ENCODE results near the gene LOXL1.
A peak's percentile ranks its signal among the peaks of the same experiment; 100 is the strongest.

The LOXL1 gene

DNA sequence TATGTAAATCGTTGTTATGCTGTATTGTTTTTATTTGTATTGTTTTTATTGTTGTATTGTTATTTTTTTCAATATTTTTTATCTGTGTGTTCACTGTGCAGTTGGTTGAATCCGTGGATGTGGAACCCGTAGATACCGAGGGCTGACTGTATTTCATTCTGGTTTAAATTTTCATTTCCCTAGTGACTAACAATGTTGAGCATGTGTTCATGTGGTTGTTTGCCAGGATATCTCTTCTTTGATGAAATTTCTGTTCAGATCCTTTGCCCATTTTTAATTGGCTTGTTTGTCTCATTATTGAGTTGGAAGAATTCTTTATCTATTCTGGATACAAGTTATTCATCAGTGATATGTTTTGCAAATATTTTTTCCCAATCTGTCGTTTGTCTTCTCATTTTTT, 36.2 kb downstream of the LOXL1 start:
- no peak for TF ChIP-seq CTCF (conservative IDR thresholded peaks at IDR 0.05; ENCODE audit: low read depth, low read length)
- Histone ChIP-seq H4K20me1 (ENCODE audit: insufficient read depth) (no peaks in the 10 kb centered on the region), H3K27ac (no peak overlapping the region), H3K4me3 (IDR thresholded peaks at IDR 0.05; ENCODE audit: insufficient read depth, low read depth, low read length) (no peak overlapping the region), H3K36me3 (ENCODE audit: insufficient read depth) (no peaks in the 10 kb centered on the region), H3K27me3 (ENCODE audit: insufficient read depth, low read depth) (no peaks in the 10 kb centered on the region), H3K9ac (no peak overlapping the region), H2AFZ (ENCODE audit: low read depth) (no peak overlapping the region), H3K4me2 (no peak overlapping the region), H3K79me2 (ENCODE audit: insufficient read depth, low read depth) (no peaks in the 10 kb centered on the region), H3K4me1 (ENCODE audit: low read depth, poor library complexity, severe bottlenecking) (peaks cover 77% of the 10 kb centered on the region)

DNA sequence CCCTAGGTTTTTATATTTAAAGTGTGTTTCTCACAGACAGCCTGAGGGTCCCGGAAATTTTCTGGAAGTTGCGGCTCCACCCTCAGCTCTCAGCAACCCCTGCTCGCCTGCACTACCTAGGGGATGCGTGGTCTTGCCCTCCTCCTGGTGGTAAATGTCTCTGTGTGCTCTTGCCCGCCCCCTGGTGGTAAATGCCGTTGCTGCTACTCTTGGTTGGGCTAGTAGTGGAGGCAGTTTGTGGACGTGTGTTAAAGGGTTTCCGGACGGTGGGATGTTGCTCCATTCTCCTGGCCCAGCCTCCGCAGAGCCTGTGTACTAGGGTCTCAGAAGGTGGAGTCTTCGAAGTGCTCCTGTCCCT, 38.5 kb downstream of the LOXL1 start:
- H3K4me3 ChIP-seq (IDR thresholded peaks at IDR 0.05; ENCODE audit: insufficient read depth, low read depth, low read length), result no peak overlapping the region
- no peaks in the 10 kb centered on the region for H3K79me2 ChIP-seq (ENCODE audit: insufficient read depth, low read depth)
- peak overlapping the region; percentile 66 for H3K9ac ChIP-seq
- peak; percentile 91 for TF ChIP-seq CTCF (conservative IDR thresholded peaks at IDR 0.05; ENCODE audit: low read depth, low read length)
- no peaks in the 10 kb centered on the region for H3K27me3 ChIP-seq (ENCODE audit: insufficient read depth, low read depth)
- H3K4me1 ChIP-seq (ENCODE audit: low read depth, poor library complexity, severe bottlenecking), result peaks cover 70% of the 10 kb centered on the region
- H3K27ac ChIP-seq, result peak overlapping the region; percentile 83
- no peaks in the 10 kb centered on the region for H3K36me3 ChIP-seq (ENCODE audit: insufficient read depth)
- H3K4me2 ChIP-seq, result peak overlapping the region; percentile 83
- H2AFZ ChIP-seq (ENCODE audit: low read depth), result peak overlapping the region; percentile 96
- H4K20me1 ChIP-seq (ENCODE audit: insufficient read depth), result no peaks in the 10 kb centered on the region

GRCh38 chr15:73965094-73965757, 39.0 kb downstream of the LOXL1 start:
- Histone ChIP-seq H2AFZ (ENCODE audit: low read depth) (peak overlapping the region; percentile 96), H3K27me3 (ENCODE audit: insufficient read depth, low read depth) (no peaks in the 10 kb centered on the region), H3K79me2 (ENCODE audit: insufficient read depth, low read depth) (no peaks in the 10 kb centered on the region), H3K4me2 (peak overlapping the region; percentile 83), H3K4me3 (IDR thresholded peaks at IDR 0.05; ENCODE audit: insufficient read depth, low read depth, low read length) (no peak overlapping the region), H3K4me1 (ENCODE audit: low read depth, poor library complexity, severe bottlenecking) (peaks cover 65% of the 10 kb centered on the region), H3K36me3 (ENCODE audit: insufficient read depth) (no peaks in the 10 kb centered on the region), H4K20me1 (ENCODE audit: insufficient read depth) (no peaks in the 10 kb centered on the region), H3K27ac (peak overlapping the region; percentile 83), H3K9ac (peak overlapping the region; percentile 66)
- TF ChIP-seq CTCF (conservative IDR thresholded peaks at IDR 0.05; ENCODE audit: low read depth, low read length), result peak; percentile 49; the same call in 1 of the 2 replicates

DNA sequence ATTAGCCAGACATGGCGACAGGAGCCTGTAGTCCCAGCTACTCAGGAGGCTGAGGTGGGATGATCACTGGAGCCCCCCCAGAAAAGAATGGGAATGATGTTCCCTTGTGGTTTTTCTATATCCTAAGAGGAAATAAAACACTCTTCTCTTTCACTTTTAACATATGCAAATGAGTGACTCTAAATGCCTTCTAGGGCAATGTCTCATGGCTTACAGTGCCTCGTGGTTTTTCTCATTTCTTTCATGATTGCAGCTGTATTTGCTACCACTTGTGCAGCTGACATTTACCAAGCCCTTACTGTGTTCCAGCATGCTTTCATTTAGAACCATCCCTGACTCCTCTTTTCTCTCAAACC, 39.5 kb downstream of the LOXL1 start:
- no peak overlapping the region for H3K4me3 ChIP-seq (IDR thresholded peaks at IDR 0.05; ENCODE audit: insufficient read depth, low read depth, low read length)
- H3K9ac ChIP-seq, result peak overlapping the region; percentile 66

More for the DNA sequence above, 39.5 kb downstream of the LOXL1 start:
- H4K20me1 ChIP-seq (ENCODE audit: insufficient read depth), result no peaks in the 10 kb centered on the region
- no peaks in the 10 kb centered on the region for H3K27me3 ChIP-seq (ENCODE audit: insufficient read depth, low read depth)
- H2AFZ ChIP-seq (ENCODE audit: low read depth), result peak overlapping the region; percentile 96; the same call in 1 of the 2 replicates
- peak overlapping the region; percentile 83 for H3K27ac ChIP-seq
- H3K36me3 ChIP-seq (ENCODE audit: insufficient read depth), result no peaks in the 10 kb centered on the region
- TF ChIP-seq CTCF (conservative IDR thresholded peaks at IDR 0.05; ENCODE audit: low read depth, low read length), result no peak
- H3K79me2 ChIP-seq (ENCODE audit: insufficient read depth, low read depth), result no peaks in the 10 kb centered on the region
- H3K4me1 ChIP-seq (ENCODE audit: low read depth, poor library complexity, severe bottlenecking), result peaks cover 60% of the 10 kb centered on the region
- H3K4me2 ChIP-seq, result peak overlapping the region; percentile 83

Data from KMS-11 (cell line).